ENCODE data around the gene PPP4R3B.
"Not testable (repeated sequence)": the region's sequence is repeated elsewhere in the genome, so short reads cannot be mapped to it uniquely, and the experiment has no call there.

Gene PPP4R3B

GRCh38 chr2:55595536-55595935 is 21.9 kb downstream of the PPP4R3B start:
- no peak for DNase-seq (ENCODE audit: low read depth in 2 of 2)

- DNase-seq (ENCODE audit: low read depth in 2 of 2): no peak
These were observed 25.3 kb downstream of the PPP4R3B start for GRCh38 chr2:55592130-55592529.

DNA sequence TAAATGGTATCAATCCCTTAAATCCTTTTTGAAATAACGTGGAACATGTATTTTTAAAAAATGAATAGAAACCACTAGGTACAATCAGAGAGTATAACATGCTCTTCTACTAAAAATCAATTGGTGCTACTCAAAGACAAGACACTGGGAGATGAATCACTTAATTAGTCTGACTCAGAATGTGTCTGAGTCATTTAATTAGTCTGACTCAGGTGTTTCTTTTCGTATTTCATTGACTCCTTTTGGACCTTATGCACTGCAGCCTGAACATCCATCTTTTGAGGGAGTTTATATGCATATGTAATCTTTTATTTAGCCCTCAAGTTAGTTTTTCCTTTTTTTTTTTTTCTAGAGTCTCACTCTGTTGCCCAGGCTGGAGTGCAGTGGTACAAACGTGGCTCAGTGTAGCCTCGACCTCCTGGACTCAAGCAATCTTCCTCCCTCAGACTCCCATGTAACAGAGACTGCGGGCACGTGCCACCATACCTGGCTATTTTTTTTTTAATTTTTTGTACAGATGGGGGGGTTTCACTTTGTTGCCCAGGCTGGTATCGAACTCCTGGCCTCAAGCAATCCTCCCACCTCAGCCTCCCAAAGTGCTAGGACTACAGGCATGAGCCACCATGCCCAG is 26.5 kb downstream of the PPP4R3B start:
- no peak for DNase-seq (ENCODE audit: low read depth in 2 of 2)

GRCh38 chr2:55585451-55586080 is 31.9 kb downstream of the PPP4R3B start:
- no peak for DNase-seq (ENCODE audit: low read depth in 2 of 2)

- no peak for DNase-seq (ENCODE audit: low read depth in 2 of 2)
These were observed 35.4 kb downstream of the PPP4R3B start for GRCh38 chr2:55581874-55582547.

DNA sequence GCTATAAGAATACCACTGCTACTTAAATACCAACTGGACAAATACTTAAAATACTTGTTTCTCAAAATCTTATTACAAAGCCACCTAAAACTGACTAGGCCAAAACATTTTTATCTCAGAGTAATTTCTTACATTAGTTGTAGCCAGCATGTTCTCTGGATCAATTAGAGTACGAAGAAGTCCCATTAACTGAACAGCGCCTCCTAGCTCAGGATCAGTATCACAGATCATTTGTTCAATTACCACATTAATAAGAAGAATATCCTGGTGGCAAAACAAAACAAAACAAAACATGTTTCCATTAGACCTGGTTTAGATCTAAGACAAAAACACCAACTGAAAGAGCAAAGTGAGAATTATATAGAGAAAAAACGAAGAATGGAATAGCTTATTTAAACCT is 36.0 kb downstream of the PPP4R3B start:
- no peak for DNase-seq (ENCODE audit: low read depth in 2 of 2)

GRCh38 chr2:55569002-55569401 is 48.4 kb downstream of the PPP4R3B start:
- not testable (repeated sequence) for DNase-seq (ENCODE audit: low read depth in 2 of 2)

DNA sequence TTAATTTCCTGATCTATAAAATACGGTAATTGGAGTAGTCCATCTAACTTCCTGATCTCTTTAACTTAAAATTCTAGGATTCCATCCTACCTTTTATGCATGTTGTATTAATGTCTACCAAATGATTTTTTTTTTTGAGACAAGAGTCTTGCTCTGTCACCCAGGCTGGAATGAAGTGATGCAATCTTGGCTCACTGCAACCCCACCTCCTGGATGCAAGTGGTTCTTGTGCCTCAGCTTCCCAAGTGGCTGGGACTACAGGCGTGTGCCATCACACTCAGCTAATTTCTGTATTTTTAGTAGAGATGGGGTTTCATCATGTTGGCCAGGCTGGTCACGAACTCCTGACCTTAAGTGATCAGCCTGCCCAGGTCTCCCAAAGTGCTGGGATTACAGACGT is 50.1 kb downstream of the PPP4R3B start:
- no peak for DNase-seq (ENCODE audit: low read depth in 2 of 2)

- DNase-seq (ENCODE audit: low read depth in 2 of 2): no peak
These were observed 51.8 kb downstream of the PPP4R3B start for GRCh38 chr2:55565613-55566012.

DNA sequence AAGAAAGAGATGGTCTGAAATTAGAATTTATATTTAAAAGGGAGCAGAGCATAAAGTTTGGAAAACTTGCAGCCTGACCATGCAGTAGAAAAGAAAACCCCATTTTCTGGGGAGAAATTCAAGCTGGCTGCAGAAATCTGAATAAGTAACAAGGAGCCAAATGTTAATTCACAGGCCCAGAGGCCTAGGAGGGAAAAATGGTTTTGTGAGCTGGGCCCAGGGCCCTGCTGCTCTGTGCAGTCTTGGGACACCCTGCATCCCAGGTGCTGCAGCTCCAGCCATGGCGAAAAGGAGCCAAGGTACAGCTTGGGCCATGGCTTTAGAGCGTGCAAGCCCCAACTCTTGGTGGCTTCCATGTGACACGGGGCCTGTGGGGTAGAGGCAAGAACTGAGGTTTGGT is 56.6 kb downstream of the PPP4R3B start:
- DNase-seq (ENCODE audit: low read depth in 2 of 2): no peak

DNA sequence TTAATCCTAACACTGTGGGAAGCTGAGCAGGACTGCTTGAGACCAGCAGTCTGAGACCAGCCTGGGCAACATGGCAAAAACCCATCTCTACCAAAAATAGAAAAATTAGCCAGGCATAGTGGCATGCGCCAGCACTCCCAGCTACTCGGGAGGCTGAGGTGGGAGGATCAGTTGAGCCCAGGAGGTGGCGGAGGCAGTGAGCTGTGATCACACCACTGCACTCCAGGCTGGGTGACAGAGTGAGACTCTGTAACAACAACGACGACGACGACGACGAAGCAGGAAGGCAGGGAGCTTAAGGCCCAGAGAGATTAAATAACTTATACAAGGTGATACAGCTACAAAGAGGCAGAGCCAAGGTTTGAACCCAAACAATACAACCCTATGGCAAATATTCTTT is 60.6 kb downstream of the PPP4R3B start:
- DNase-seq (ENCODE audit: low read depth in 2 of 2): no peak

DNA sequence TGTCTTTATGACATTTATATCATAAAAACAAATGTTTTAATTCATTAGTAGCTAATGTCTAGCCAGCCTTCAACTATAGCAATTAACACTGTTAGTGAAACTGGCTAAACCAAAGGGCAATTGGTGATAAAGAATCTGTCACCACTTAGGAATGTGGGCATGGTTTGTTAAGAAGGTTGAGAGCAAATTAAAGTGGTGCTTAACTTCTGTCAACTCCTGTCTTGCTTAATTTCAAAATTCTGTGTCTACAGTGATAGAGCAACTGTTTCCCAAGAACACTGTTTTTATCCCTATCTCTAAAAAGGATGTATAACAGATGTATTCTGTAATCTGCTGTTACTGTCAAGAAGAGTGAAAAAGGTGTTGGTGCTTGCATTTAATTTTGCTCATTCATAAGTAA is 61.4 kb downstream of the PPP4R3B start:
- no peak for DNase-seq (ENCODE audit: low read depth in 2 of 2)

GRCh38 chr2:55553321-55553720 is 64.1 kb downstream of the PPP4R3B start:
- no peak for DNase-seq (ENCODE audit: low read depth in 2 of 2)

- no peak for DNase-seq (ENCODE audit: low read depth in 2 of 2)
These were observed 66.9 kb downstream of the PPP4R3B start for GRCh38 chr2:55550368-55551102.

DNA sequence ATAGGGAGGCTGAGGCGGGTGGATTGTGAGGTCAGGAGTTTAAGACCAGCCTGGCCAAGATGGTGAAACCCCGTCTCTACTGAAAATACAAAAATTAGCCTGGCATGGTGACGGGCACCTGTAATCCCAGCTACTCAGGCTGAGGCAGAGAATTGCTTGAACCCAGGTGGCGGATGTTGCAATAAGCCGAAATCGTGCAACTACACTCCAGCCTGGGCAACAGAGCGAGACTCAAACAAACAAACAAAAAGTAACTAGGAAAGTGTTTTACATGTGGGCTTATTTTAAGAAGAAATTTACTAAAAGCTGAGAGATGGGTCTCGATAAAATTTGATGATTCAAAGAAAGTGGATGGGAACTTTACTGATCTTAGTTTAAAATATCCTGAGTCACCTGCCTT is 69.7 kb downstream of the PPP4R3B start:
- DNase-seq (ENCODE audit: low read depth in 2 of 2): not testable (repeated sequence)

DNA sequence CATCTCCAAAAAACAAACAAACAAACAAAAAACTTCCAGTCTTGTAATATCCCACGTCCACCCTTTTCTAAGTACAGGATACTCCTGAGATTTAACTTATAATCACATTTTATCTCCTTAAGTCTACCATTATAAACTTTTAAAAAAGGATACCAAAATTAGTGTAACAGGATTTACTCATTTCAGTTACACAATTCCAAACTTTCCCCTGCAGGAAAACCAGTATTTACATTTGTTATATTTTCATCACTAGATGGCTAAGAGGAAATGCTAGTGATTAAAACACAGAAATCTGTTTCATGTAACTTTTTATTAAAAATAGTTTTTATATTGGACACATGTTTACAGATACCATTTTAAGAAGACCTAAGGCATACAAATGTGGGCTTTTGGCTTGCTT is 70.4 kb downstream of the PPP4R3B start:
- no peak for DNase-seq (ENCODE audit: low read depth in 2 of 2)

DNA sequence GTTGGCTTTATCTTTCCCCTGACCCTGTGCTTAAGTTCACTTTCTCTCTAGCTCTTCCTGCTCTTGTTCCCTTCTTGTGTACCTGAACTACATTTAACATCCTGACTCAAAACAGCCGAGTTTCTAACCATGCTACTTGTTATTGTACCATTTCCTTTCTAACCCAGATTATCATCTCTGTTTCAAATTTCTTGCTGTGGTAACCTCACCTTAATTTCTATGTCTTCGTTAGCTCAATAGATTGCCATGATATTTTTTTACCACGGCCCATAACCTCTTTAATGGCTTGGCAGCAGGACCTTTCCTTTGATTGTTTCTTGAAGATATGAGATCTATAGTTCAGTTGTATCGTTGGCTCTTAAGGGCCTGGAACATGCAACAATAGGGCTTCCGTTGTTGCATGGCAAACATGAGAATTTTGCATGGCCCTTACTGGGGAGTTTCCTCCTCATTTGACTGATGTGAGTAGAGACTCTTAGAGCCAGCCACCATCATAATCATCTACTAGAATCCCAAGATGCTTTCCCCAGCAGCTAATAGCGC is 86.8 kb downstream of the PPP4R3B start:
- DNase-seq (ENCODE audit: low read depth in 2 of 2): no peak

GRCh38 chr2:55526174-55526573 is 91.2 kb downstream of the PPP4R3B start:
- no peak for DNase-seq (ENCODE audit: low read depth in 2 of 2)

- no peak for DNase-seq (ENCODE audit: low read depth in 2 of 2)
These were observed 92.5 kb downstream of the PPP4R3B start for GRCh38 chr2:55524884-55525437.

GRCh38 chr2:55519938-55520885 is 97.2 kb downstream of the PPP4R3B start:
- peak in 1 of 2 donors; percentile 18 for DNase-seq (ENCODE audit: low read depth in 2 of 2)

DNA sequence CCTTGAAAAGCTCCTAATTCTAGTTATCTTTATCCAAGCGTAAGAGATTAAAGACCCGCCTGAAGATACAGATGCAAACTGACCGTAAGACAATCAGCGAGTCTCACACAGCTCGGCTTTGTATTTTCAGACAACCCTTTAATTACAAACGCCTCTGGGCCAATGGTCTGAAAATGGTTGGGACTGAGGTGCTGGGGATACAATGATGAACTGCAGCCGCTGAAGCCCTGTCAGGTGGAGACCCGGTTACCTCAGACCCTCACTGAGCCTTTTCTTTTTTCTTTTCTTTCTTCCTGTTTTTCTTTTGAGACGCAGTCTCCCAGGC is 98.6 kb downstream of the PPP4R3B start:
- no peak for DNase-seq (ENCODE audit: low read depth in 2 of 2)

Data from stimulated activated CD4-positive, alpha-beta T cell treated with anti-CD3 and anti-CD28 coated beads, Interleukin-4, amount 100 ng/mL, for 48 hours (primary cell).